HL-60/S4 (cell line): ENCODE data around the gene CSNK1G3.
"Not testable (repeated sequence)": the region's sequence is repeated elsewhere in the genome, so short reads cannot be mapped to it uniquely, and the experiment has no call there.

Experiments used
- in situ Hi-C: fragments of 300-500 bp; cut with MboI; formaldehyde crosslinking; loops from 2 replicates; pipeline ENCODE4 v1.14.3; 2022; ENCODE audit warnings: low sequenced_read_pairs

CSNK1G3 gene

GRCh38 chr5:123628860-123629544, 117.0 kb downstream of the CSNK1G3 start:
- in situ Hi-C loops: no loop called here

GRCh38 chr5:123636006-123636405, 124.0 kb downstream of the CSNK1G3 start:
- in situ Hi-C loops: no loop called here

DNA sequence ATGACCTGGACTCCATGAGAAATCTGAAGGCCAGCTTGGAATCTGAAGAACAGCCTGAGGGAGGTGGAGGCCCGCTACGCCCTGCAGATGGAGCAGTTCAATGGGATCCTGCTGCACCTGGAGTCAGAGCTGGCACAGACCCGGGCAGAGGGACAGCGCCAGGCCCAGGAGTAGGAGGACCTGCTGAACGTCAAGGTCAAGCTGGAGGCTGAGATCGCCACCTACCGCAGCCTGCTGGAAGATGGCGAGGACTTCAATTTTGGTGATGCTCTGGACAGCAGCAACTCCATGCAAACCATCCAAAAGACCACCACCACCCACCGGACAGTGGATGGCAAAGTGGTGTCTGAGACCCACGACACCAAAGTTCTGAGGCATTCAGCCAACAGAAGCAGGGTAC, 125.1 kb downstream of the CSNK1G3 start:
- in situ Hi-C loops: not testable (repeated sequence)

GRCh38 chr5:123639244-123639643, 127.3 kb downstream of the CSNK1G3 start:
- in situ Hi-C loops: no loop called here

- in situ Hi-C loops: no loop called here
Observed at GRCh38 chr5:123645024-123645603, 133.1 kb downstream of the CSNK1G3 start.

GRCh38 chr5:123647066-123647465, 135.1 kb downstream of the CSNK1G3 start:
- in situ Hi-C loops: no loop called here

GRCh38 chr5:123651234-123651633, 139.3 kb downstream of the CSNK1G3 start:
- in situ Hi-C loops: no loop called here

- in situ Hi-C loops: no loop called here
Observed at GRCh38 chr5:123659011-123659410, 147.0 kb downstream of the CSNK1G3 start.

DNA sequence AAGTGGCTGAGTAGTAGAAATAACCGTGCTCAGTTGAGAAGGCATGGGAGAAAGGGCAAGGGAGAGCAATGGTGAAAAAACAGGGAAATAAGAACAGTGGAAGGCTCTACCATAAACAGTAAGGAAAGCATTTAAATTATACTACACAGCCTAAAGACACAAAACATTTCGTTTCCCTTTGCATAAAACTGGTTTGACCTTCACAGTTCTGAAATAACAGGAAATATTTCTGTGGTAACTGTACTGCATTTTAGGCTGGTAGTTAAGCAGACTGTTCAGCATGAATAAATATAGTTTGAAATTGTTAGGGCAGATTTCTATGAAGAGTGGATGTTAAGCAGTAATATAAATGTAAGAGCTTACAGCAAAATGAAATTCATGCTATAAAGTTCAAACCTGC, 147.5 kb downstream of the CSNK1G3 start:
- in situ Hi-C loops: no loop called here

GRCh38 chr5:123664961-123665360, 153.0 kb downstream of the CSNK1G3 start:
- in situ Hi-C loops: no loop called here

DNA sequence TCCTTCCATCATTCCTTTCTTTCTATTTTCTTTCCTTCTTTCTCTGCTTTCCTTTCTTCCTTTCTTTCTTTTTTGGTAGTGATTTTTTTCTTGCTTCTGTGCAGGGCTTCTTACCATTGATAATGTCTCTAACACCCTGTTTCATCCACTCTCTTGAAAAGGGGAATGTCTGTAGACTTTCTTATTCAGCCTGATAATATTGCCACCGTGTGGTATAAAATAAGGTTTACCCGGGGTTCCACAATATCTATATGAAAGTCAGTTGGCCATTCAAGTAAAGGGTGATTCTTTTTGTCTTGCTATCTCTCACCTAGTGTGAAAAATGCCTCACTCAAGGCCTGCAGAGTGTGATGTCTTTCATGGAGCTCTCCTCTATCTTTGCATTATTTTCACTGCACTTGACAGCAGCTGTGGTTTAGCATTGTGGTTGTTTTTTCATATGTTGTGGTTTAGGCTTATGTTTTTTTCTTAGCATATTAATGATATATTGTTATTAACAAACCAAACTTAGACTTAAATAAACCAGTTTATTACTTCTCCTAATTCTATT, 153.9 kb downstream of the CSNK1G3 start:
- in situ Hi-C loops: no loop called here
